Activated naive CD4-positive, alpha-beta T cell treated with anti-CD3 and anti-CD28 coated beads, Interleukin-2, amount 50 U/mL, for 24 hours (primary cell): Measurements from ENCODE around the gene NIF3L1.

Experiments used
- H3K27ac Mint-ChIP-seq: one replicate; pipeline ENCODE4 v1.8.0; 2021; ENCODE audit warnings: mild to moderate bottlenecking, mixed read lengths
- H3K27me3 Mint-ChIP-seq: one replicate; pipeline ENCODE4 v1.8.0; 2021; ENCODE audit warnings: mixed read lengths
- H3K36me3 Mint-ChIP-seq: one replicate; pipeline ENCODE4 v1.8.0; 2021; ENCODE audit warnings: mixed read lengths
- H3K4me1 Mint-ChIP-seq: one replicate; pipeline ENCODE4 v1.8.0; 2021; ENCODE audit warnings: mixed read lengths
- H3K4me3 Mint-ChIP-seq: one replicate; pipeline ENCODE4 v1.8.0; 2021; ENCODE audit warnings: mild to moderate bottlenecking, mixed read lengths
- H3K9me3 Mint-ChIP-seq: one replicate; pipeline ENCODE4 v1.8.0; 2021; ENCODE audit warnings: mixed read lengths

NIF3L1 gene, protein sequence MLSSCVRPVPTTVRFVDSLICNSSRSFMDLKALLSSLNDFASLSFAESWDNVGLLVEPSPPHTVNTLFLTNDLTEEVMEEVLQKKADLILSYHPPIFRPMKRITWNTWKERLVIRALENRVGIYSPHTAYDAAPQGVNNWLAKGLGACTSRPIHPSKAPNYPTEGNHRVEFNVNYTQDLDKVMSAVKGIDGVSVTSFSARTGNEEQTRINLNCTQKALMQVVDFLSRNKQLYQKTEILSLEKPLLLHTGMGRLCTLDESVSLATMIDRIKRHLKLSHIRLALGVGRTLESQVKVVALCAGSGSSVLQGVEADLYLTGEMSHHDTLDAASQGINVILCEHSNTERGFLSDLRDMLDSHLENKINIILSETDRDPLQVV

DNA sequence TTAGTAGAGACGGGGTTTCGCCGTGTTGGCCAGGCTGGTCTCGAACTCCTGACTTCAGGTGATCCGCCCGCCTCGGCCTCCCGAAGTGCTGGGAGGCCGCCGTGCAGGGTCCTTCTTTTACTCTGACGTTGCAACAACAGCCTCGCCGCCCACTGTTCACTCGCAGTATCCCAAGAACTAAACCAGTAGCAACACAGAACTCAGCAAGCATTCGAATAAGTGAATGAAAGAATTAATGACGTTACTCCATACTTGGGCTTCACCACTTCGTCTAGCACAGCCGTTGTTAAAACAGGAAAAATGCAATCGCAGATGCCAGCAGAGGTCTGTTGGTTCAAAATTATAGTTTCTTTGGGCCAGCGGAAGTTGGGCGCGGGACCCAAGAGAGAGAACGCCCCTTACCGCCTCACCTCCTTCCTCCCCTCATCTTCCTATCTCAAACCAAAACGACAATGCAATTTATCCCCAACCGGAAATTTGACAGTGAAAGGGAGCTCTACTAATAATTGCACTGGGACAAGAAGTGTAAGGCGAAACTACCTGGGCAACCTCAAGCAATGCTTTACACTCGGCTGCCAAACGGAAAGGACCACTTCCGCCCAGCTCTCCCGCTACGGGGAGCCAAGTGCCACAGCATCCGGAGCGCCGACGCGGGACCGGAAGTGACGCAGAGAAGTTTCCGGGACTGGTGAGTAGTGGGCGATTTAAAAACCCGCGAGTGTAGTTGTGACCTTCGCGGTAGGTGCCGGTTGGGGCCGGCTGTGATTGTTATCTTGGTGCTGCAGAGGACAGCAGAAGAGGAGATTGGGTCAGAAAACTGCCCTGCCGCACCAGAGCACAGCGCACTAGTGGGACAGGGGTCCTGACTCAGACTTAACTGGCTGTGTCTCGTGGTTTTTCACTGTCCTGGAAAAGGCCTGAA, at the start of gene NIF3L1, which contains the start of gene PPIL3:
NIF3L1 (plus strand) TSS at position 668 of the 922 bp plus-strand sequence. CDS start 2,573 bp downstream, outside the sequence.
PPIL3 (minus strand) TSS at position 374 of the 922 bp plus-strand sequence. CDS start 1,462 bp downstream, outside the sequence.
- Mint-ChIP-seq H3K27me3 (no peaks in the 10 kb centered on the region), H3K27ac (peak within 1 kb of the TSS; percentile 99), H3K36me3 (peaks cover 8% of the 10 kb centered on the region), H3K4me3 (peak within 1 kb of the TSS; percentile 97), H3K9me3 (no peaks in the 10 kb centered on the region), H3K4me1 (peaks cover 51% of the 10 kb centered on the region)

DNA sequence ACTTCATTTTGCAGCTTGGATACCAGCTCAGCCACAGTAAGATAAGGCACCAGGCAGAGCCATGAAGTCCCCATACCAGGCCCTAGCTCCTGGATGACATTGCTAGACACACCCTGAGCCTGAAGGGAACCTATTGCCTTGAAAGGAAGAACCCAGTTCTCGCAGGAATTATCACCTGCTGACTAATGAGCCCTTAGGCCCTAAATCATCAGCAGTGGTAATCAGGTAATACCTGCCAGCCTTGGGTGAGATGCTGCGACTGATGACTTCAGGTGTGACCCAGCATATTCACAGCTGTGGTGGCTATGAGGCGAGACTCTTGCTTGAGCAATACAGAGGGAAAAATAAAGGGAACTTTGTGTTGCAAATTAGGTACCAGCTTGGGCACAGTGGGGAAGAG, 49.7 kb upstream of the NIF3L1 start:
- Mint-ChIP-seq H3K36me3 (peaks cover 3% of the 10 kb centered on the region), H3K27me3 (no peaks in the 10 kb centered on the region), H3K4me1 (no peaks in the 10 kb centered on the region), H3K4me3 (no peak overlapping the region), H3K27ac (no peak overlapping the region), H3K9me3 (peaks cover 7% of the 10 kb centered on the region)

DNA sequence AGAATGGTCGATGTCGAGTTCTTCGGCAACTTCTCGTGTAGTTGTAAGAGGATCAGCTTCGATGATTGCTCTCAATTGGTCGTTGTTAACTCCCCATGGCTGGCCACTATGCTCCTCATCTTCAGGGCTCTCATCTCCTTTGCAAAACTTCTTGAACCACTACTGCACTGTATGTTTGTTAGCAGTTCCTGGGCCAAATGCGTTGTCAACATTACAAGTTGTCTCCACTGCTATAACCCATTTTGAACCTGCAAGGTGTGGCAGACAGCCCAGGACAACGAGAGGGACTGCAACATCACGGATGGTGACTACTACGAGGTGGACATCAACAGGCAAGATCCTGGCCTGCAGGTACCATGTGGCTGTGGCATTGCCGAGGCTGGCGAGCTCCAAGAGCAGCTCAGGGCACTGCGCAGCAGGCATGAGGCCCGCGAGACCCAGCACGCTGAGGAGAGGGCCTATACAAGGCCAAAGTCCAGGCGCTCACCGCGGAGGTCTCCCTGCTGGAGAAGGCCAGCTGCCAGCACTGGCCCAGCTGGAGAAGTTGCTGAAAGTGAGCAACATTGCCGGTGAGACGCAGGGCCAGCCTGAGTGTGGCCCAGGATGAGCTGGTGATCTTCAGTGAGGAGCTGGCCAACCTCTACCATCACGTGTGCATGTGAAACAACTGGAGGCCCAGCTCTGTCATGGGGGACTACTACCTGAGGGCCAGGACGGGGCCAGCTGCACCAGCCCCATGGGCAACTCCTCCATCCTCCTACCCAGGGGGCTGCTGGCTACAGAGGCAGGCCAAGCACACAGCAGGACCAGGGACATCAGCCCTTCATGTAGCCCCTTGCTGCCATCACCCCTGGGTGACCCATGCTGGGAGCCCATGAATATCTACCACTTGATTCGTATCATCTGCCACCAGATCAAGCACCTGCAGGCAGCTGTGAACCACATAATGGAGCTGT, 44.9 kb upstream of the NIF3L1 start:
- no peaks in the 10 kb centered on the region for H3K4me1 Mint-ChIP-seq
- H3K27me3 Mint-ChIP-seq = no peaks in the 10 kb centered on the region
- no peaks in the 10 kb centered on the region for H3K9me3 Mint-ChIP-seq
- no peaks in the 10 kb centered on the region for H3K36me3 Mint-ChIP-seq
- H3K4me3 Mint-ChIP-seq = no peak overlapping the region
- no peak overlapping the region for H3K27ac Mint-ChIP-seq

DNA sequence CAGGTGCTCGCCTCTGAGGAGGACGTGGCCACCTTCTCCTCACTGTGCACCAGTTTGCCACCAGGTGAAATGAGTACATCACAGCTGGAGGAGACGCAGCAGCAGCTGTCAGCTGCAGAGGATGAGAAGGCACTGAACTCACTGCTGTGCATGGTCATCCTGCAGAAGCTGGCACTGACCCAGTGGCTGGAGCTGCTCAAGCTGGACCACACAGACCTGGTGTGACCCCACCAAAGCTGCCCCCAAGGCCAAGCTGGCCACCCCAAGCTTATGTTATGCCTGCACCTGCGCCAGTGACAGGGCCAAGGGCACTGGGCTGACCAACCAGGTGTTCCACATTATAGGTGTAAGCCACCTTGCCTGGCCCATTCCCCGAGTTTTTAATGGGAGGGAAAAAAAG, 44.0 kb upstream of the NIF3L1 start:
- Mint-ChIP-seq H3K4me3 (no peak overlapping the region), H3K27ac (no peak overlapping the region), H3K9me3 (no peaks in the 10 kb centered on the region), H3K36me3 (no peaks in the 10 kb centered on the region), H3K4me1 (no peaks in the 10 kb centered on the region), H3K27me3 (no peaks in the 10 kb centered on the region)

DNA sequence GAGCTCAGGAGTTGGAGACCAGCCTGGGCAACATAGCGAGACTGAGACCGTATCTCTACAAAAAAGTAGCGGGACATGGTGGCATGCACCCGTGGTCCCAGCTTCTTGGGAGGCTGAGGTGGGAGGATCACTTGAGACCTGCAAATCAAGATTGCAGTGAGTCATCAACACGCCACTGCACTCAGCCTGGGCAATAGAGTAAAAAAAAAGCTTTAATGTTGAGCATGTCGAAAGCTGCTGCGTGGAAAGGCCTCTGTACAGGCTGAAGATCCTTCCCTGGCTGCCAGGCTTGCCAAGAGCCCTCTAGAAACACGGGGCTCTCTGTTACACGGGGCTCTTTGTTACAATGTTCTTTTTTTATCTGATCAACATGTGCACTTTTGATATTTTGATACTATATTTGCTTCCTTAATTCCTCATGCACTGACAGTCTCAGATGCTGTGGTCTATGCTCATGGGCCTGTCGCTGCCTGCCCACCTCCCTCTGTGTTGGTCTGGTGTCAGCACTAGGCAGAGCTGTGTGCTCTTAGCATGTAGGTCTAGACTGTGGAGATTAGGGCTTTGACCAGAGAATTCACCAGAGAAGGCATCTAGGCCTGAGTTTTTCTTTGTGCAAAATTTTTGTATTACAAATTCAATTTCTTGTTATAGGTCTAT, 43.4 kb upstream of the NIF3L1 start:
- Mint-ChIP-seq H3K4me1 (no peaks in the 10 kb centered on the region), H3K27me3 (no peaks in the 10 kb centered on the region), H3K4me3 (no peak overlapping the region), H3K9me3 (no peaks in the 10 kb centered on the region), H3K27ac (no peak overlapping the region), H3K36me3 (peaks cover 5% of the 10 kb centered on the region)

DNA sequence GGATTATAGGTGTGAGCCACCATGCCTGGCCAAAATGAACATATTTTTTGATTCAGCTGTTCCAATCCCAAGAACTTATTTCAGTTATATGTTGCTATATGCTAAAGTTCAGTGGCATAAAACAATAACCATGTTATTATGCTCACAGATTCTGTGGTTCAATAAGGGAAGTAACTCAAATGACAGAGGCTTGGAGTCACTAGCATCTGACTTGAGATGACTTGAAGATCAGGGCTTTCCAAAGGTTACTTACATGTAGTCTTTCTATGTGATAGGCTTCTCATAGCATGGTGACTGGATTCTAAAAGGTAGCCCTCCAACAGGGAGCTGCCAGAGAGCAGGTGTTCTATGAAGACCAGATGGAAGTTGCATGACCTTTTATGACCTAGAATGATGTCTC, 41.9 kb upstream of the NIF3L1 start:
- no peak overlapping the region for H3K4me3 Mint-ChIP-seq
- no peaks in the 10 kb centered on the region for H3K9me3 Mint-ChIP-seq
- no peaks in the 10 kb centered on the region for H3K27me3 Mint-ChIP-seq
- peaks cover 1% of the 10 kb centered on the region for H3K4me1 Mint-ChIP-seq
- peaks cover 14% of the 10 kb centered on the region for H3K36me3 Mint-ChIP-seq
- no peak overlapping the region for H3K27ac Mint-ChIP-seq

DNA sequence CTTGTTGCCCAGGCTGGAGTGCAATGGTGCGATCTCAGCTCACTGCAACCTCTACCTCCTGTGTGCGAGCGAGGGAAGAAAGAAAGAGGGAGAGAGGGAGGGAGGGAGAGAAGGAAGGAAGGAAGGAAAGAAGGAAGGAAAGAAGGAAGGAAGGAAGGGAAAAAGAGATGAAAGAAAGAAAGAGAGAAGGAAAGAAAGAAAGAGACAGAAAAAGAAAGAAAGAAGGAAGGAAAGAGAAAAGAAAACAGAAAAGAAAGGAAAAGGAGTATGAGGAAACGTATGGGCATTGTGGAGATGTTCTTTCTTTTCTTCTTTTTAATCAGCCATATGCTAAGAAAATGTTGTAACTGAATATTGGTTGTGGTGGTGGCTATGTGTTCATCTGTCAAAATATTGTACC, 41.2 kb upstream of the NIF3L1 start:
- peaks cover 8% of the 10 kb centered on the region for H3K4me1 Mint-ChIP-seq
- H3K36me3 Mint-ChIP-seq = peaks cover 21% of the 10 kb centered on the region
- H3K27ac Mint-ChIP-seq = no peak overlapping the region
- no peaks in the 10 kb centered on the region for H3K27me3 Mint-ChIP-seq
- no peak overlapping the region for H3K4me3 Mint-ChIP-seq
- no peaks in the 10 kb centered on the region for H3K9me3 Mint-ChIP-seq

DNA sequence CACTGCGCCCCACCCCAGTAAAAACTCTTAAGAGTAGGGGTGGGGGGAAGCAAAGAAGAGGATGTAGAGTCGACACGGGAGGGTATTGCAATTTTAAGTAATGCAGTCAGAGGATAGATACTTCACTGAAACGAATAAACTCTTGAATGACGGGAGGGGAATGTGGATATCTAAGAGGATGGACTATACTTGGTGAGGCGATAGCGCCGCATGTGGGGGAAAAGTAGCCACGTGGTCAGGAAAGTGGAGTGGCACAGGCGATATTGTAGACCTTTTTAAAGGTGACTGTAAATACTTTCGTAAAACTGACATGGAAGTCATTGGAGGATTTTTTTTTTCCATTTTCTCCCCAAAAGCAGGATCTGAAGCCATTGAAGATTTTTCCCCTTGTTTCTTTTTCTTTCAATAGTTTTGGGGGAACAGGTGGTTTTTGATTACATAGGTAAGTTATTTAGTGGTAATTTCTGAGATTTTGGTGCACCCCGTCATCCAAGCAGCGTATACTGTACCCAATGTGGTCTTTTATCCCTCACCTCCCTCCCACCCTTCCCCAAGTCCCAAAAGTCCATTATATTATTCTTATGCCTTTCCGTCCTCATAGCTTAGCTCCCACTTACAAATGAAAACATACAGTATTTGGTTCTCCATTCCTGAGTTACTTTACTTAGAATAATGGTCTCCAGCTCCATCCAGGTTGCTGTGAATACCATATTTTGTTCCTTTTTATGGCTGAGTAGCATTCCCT, 38.5 kb upstream of the NIF3L1 start:
- H3K9me3 Mint-ChIP-seq = no peaks in the 10 kb centered on the region
- H3K4me3 Mint-ChIP-seq = no peak overlapping the region
- peak overlapping the region; percentile 3 for H3K27ac Mint-ChIP-seq
- H3K27me3 Mint-ChIP-seq = no peaks in the 10 kb centered on the region
- H3K4me1 Mint-ChIP-seq = peaks cover 8% of the 10 kb centered on the region
- peaks cover 29% of the 10 kb centered on the region for H3K36me3 Mint-ChIP-seq

DNA sequence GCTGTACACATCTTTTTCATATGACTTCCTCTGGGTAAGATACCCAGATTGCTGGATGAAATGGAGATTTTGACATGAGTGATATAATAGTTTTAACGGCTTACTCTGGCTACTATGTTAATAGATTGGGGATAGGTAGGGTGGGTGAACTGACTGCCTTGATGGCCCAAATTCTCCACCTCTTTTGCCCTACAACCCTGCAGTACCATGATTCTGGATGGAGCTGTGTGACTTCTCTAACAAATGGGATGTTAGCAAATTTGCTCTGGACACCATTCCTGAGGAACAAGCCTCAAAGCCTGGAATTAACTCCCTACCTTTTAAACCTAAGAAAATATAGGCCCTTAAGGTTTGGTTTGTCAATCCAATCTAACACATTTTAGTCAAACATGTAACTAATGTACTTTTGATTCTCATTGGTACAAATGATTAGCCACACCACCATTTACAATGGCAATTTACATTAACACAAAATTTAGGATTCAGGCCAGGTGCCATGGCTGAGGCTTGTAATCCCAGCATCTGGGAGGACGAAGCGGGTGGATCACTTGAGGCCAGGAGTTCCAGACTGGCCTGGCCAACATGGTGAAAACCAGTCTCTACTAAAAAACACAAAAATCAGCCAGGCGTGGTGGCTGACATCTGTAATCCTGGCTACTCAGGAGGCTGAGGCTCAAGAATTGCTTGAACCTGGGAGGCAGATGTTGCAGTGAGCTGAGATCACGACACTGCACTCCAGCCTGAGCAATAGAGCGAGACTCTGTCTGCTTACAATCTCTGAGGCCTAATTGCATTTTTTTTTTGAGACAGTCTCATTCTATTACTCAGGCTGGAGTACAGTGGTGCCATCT, 37.5 kb upstream of the NIF3L1 start:
- no peaks in the 10 kb centered on the region for H3K9me3 Mint-ChIP-seq

DNA sequence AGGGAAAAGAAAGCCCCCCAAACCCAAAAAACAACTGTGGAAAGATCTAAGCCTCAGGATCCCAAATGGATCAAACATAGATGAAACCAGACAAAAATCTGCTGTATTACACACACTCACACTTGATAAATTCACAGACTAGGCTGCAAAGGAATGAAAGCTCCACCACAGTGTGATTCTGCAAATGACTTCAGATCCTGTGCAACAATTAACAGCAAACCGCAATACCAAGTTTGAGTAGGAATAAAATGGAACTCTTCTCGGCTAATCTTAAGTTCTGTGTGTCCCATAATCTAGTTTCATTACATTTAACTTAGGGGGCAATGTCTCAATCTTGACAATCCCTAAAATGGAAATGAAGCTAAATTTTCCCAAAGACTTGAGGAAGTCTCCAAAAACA, 36.6 kb upstream of the NIF3L1 start:
- Mint-ChIP-seq H3K4me1 (peaks cover 19% of the 10 kb centered on the region), H3K4me3 (no peak overlapping the region), H3K27ac (peak overlapping the region; percentile 66), H3K36me3 (peaks cover 36% of the 10 kb centered on the region), H3K9me3 (no peaks in the 10 kb centered on the region), H3K27me3 (no peaks in the 10 kb centered on the region)

More for the DNA sequence above, 37.5 kb upstream of the NIF3L1 start:
- Mint-ChIP-seq H3K36me3 (peaks cover 32% of the 10 kb centered on the region), H3K27me3 (no peaks in the 10 kb centered on the region), H3K27ac (no peak overlapping the region), H3K4me3 (no peak overlapping the region), H3K4me1 (peaks cover 11% of the 10 kb centered on the region)

DNA sequence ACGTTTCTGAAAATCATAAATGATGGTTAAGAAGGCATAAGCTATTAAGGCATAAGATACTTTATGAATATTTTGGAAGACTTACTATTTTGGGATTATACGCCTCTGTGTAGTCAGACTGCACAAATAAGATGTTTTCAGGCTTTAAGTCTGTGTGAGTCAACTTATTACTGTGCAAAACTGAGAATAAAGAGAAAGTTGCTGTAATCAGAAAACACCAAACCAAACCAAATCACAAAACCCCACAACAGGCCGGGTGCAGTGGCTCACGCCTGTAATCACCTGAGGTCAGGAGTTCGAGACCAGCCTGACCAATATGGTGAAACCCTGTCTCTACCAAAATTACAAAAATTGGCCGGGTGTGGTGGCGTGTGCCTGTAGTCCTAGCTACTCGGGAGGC, 32.4 kb upstream of the NIF3L1 start:
- Mint-ChIP-seq H3K27ac (peak overlapping the region; percentile 68), H3K36me3 (peaks cover 45% of the 10 kb centered on the region), H3K4me3 (no peak overlapping the region), H3K9me3 (no peaks in the 10 kb centered on the region), H3K27me3 (no peaks in the 10 kb centered on the region), H3K4me1 (peaks cover 57% of the 10 kb centered on the region)

DNA sequence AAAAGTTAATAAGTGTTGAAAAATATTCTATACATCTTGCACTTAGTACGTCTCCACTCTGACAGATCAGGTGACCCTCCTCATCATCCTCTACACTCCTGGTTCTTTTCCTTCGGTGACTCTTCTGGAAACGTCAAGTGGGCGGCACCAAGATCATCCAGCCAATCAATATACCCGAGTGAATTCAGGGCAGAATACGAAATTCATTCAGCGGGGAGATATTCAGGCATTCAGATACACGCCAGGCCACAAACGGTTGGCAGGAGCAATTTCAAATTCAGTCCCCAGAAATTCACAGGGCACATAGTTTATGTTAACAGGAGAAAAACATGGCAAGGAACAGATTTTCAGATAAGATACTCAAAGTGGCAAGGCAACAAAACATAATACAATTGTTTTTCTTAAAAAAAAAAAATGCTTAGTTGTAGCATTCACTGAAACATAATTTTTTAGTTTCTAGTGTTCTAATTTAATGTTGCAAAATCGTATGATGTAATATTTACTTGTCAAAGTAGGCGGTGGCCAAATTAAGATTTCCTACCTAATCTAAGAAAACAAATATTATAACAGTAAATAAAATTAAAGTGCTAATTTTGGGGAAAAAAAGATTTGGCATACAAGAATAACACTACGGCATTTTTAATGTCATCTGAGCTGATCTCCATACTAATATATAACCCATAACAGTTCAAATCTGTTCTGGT, 28.9 kb upstream of the NIF3L1 start:
- H3K9me3 Mint-ChIP-seq = no peaks in the 10 kb centered on the region

DNA sequence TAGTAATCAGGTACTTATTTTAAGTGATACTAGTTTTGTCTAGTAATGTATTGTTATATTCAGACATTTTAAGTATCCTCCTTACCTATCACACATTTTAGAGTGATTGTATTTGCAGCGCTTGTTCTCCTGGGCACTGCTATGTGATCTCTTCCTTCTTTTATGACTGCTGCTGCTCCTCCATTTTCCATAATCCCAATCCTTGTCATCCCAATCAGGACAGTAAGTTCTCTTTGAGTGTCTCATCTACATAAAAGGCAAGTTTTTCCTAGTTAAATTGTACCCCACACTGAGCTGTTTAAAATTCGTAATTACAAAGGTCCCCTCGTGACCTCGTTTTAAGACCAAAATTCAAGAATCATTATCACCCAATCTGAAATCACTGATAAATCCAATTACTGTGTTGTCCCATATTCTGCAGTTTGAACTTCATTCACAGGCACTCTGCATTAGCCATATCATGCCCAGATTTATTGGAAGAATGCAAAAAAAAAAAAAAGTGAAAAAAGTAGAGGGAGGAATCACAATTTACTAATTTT, 27.5 kb upstream of the NIF3L1 start:
- H3K4me3 Mint-ChIP-seq = peak overlapping the region; percentile 99
- H3K36me3 Mint-ChIP-seq = peaks cover 36% of the 10 kb centered on the region
- peak overlapping the region; percentile 99 for H3K27ac Mint-ChIP-seq
- no peaks in the 10 kb centered on the region for H3K27me3 Mint-ChIP-seq
- no peaks in the 10 kb centered on the region for H3K9me3 Mint-ChIP-seq
- H3K4me1 Mint-ChIP-seq = peaks cover 58% of the 10 kb centered on the region

More for the DNA sequence above, 28.9 kb upstream of the NIF3L1 start:
- Mint-ChIP-seq H3K4me1 (peaks cover 62% of the 10 kb centered on the region), H3K4me3 (peak overlapping the region; percentile 99), H3K27me3 (no peaks in the 10 kb centered on the region), H3K36me3 (peaks cover 40% of the 10 kb centered on the region), H3K27ac (peak overlapping the region; percentile 94)
